Stimulated activated CD8-positive, alpha-beta memory T cell treated with anti-CD3 and anti-CD28 coated beads, Interleukin-7, amount 100 ng/mL, for 24 hours (primary cell): ENCODE data around the gene ZBTB40.

Source experiments
- DNase-seq: peaks from one replicate; pipeline ENCODE4 v3.0.0-alpha.2; 2020; ENCODE audit warnings: low read depth

The ZBTB40 gene

GRCh38 chr1:22471610-22472009, 20.0 kb downstream of the ZBTB40 start:
- no peak for DNase-seq

- no peak for DNase-seq
Observed at GRCh38 chr1:22472596-22472995, 20.9 kb downstream of the ZBTB40 start.

DNA sequence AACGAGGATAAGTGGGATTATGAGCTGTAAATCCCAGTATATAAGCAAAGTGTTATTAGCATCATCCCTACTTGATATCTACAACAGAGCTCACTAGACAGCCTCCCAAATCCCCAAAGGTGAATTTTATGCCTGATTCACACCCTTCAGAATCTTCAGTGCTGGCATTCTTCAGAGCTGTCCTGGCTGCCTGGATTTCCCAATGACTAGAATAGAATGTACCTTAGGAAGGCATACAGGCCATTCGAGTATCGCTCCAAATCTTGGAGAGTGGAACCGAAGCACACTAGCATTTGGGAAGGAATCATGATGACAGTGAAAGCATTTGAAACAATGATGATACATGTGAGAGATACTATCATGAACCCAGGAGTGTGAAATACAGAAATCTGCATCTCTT, 22.3 kb downstream of the ZBTB40 start:
- no peak for DNase-seq

- DNase-seq, result no peak
Observed at GRCh38 chr1:22476566-22476965, 24.9 kb downstream of the ZBTB40 start.

GRCh38 chr1:22483121-22483520, 31.5 kb downstream of the ZBTB40 start:
- DNase-seq, result no peak

DNA sequence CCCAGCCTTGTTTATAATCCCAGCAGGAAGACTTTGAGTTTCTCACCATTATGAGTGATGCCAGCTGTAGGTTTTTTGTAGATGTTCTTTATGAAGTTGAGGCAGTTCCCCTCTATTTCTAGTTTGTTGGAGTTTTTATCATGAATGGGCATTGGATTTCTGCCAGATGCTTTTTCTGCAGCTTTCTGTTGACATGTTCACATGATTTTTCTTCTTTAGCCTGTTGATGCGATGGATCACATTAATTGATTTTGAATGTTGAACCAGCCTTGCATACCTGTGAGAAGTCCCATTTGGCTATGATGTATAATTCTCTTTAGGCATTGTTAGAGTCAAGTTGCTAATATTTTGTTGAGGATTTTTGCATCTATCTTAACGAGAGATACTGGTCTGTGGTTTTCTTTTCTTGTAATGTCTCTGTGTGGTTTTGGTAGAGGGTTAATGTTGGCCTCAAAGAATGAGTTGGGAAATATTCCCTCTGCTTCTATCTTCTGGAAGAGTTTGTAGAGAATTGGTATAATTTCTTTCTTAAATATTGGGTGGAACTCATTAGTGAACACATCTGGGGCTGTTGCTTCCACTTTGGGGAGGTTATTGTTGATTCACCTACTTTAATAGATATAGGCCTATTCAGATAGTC, 33.2 kb downstream of the ZBTB40 start:
- DNase-seq, result no peak

GRCh38 chr1:22485431-22485830, 33.8 kb downstream of the ZBTB40 start:
- DNase-seq, result no peak

- no peak for DNase-seq
Observed at GRCh38 chr1:22487781-22488180, 36.1 kb downstream of the ZBTB40 start.

DNA sequence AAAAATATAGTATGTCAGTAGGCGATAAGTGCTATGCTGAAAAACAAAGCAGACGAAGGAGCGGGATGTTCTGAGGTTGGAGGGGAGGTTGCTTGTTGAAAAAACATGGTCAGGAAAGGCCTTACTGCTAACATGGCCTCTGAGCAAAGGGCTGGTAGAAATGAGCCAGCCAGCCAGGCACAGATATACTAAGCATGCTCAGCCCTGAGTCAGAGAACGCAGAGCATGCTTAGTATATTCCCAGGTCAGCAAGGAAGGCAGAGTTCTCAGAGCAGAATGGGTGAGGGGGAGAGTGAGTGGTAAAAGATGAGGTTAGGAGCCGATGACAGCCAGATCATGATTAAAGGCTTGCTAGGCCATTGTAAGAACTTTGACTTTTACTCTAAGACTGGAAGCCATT, 36.7 kb downstream of the ZBTB40 start:
- no peak for DNase-seq

GRCh38 chr1:22489278-22489677, 37.6 kb downstream of the ZBTB40 start:
- no peak for DNase-seq

- no peak for DNase-seq
Observed at GRCh38 chr1:22489823-22490222, 38.2 kb downstream of the ZBTB40 start.

DNA sequence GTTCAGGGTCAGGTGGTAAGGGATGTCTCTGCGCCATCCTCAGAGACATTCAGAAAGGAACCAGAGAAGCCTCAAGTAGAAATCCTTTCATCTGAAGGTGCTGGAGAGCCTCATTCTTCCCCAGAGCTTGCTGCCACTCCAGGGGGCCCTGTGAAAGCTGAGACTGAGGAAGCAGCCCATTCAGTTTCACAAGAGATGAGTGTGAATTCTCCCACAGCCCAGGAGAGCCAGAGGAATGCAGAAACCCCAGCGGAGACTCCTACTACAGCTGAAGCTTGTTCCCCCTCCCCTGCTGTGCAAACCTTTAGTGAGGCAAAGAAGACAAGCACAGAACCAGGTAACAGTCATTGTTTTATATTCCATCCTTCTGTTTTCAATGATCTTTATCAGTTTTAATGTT, 38.7 kb downstream of the ZBTB40 start:
- DNase-seq, result no peak

- DNase-seq, result no peak
Observed at GRCh38 chr1:22491995-22492715, 40.5 kb downstream of the ZBTB40 start.

GRCh38 chr1:22494144-22494543, 42.5 kb downstream of the ZBTB40 start:
- DNase-seq, result no peak

DNA sequence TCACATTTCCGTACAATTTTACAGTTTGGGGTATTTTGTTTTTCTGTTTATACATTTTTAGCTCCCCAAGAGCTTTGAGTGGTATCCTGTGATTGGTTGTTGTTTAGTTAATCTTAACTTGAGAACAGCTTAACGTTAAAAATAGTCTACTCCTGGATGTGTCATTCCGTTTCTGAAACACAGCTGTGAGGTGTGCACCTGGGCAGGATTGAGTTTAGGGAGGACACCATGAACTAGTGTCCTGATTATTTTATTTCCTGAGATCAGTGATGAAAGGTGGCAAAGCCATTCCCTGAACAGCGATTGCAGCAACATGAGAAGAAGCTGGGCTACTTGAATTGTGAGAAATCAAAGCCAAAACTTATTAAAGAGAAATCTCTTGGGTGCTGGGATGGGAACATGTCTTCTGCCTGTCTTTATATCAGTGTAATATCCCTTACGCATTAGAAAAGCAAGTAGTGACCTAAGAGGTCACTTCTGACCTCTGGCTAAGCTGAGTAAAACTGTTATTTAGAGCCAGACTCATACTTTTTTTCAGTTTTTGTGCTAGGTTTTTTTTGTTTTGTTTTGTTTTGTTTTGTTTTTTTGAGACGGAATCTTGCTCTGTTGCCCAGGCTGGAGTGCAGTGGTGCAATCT, 43.4 kb downstream of the ZBTB40 start:
- no peak for DNase-seq

DNA sequence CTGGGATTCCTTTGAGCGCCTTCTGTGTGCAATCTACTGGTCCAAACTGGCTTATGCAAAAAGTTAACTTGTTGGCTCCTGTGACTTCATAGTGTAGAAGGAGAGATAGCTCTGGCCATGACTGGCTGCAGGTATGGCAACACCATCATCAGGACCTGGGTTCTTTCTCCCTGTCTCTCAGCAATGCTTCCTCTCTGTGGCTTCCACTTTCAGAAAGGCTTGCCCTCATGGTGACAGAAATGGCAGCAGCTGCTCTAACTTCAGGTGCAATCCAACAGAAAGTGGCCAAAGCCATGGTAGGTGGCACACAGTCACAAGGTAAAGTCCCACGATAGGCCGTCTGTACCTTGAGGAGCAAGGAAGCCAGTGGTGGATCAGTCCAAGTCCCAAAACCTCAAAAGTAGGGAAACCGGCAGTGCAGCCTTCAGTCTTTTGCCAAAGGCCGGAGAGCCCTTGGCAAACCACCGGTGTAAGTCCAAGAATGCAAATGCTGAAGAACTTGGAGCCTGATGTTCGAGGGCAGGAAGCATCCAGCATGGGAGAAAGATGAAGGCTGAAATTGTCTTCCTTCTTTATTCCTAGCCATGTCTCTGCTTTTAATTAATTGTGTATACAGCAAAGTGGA, 45.0 kb downstream of the ZBTB40 start:
- no peak for DNase-seq

DNA sequence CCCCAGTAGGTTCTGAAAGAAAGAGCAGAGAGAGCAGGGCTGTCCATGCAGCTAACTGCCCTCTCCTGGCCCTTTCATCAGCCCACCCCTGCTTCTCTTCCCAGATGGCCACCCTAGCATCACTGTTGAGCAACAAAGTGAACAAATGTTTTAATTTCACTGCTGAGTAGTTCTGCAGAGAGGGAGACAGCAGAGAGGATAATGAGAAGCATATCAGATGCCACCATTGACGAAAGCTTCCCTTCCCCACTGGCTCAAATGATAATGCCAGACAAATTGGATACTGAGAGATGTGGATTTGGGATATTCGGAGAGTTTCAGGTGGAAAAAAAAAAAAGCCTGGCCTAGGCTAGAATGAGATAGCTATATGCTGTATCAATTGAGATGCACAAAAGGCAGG, 46.8 kb downstream of the ZBTB40 start:
- DNase-seq, result no peak

DNA sequence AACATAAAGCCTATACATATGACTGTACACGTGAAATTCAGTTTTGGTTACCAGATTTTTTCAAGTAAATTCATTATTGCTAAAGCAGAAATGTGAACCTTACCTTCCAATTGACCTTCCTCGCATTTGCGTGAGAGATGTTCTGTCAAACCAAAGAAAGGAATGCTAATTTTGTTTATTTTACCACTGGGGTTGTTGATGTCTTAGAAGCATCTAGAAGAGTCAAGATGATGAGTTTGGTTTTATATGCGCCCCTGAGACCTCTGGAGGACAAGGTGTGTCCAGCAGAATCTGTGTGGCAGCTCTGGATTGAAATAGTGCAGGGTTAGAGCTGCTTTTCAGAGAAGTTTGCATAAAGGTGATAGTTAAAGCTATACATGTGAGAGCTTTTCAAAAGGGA, 48.4 kb downstream of the ZBTB40 start:
- no peak for DNase-seq

DNA sequence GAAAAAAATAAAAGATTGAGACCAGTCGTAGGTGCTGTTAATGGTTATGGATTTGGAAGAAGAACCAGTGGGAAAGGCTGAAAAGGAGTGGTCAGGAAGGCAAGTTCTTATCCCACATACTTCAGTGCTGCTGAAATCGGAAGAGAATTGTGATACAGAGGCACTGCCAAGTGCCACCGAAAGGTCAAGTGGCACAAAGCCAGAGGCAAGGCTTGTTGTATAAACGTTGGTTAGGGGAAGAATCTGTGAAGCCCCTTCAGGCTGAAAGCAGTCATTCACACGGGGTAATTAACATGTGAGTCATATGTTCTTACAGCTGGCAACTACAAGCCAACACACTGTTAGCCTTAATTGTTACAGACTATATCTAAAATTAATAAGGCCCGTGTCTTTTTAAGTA, 48.8 kb downstream of the ZBTB40 start:
- DNase-seq, result no peak

DNA sequence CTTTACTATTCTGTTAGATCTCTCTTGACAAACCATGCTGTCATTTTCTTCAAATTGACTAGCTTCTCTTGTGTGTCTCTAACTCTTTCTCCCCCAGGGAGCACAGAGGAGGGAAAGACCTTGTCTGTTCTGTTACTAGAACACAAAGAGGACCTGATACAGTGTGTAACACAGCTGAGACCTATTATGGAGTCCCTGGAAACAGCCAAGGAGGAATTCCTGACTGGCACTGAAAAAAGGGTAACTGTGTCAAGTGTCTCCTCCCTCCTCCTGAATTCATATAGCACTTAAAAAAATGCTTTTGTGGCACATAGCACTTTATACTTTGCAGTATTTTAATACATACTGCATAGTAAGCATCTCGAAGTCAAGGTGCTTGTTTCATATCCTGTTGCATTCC, 50.6 kb downstream of the ZBTB40 start:
- no peak for DNase-seq

DNA sequence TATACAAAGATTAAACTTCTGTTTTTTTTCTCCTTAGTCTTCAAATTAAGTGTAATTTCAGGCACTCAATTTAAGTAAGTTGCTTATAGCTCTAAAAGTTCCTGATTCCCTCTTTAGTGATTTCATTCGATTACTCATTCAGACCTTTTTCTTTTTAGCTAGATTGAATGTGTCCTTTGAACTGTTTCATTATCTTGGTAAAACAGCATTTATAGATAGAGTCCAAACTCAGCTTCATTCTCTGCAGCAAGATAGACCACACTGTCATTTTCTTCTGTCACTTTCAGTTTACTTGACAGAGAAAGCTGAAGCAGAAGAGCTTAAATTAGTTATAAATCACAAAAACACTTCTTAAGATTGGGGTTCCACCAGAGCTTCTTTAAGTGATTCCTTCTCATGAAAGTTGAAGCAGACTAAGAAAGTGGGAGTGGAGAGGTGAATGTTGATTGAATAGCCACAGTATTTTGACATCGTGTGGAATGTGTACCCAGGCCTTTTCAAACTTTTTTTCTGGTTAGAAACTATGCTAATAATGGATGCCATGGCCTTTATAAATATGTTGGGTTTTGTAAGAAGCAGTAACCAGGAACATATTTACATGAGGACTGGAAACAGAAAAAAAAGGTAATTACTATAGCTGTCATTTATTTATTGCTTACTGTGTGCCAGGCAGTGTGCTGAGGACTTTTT, 52.2 kb downstream of the ZBTB40 start:
- DNase-seq, result no peak

- no peak for DNase-seq
Observed at GRCh38 chr1:22506130-22506692, 54.6 kb downstream of the ZBTB40 start.
